Breast epithelium (tissue), 4 donors: ENCODE results near the gene CSMD2. TPM values are rescaled to one million over a fixed set of nuclear protein-coding genes. Genes with fewer than 3 reads are reported as not detected.

ENCODE experiments used
- DNase-seq, 2 donors: peaks; one replicate each; pipeline ENCODE4 v3.0.0-alpha.2; 2019; ENCODE audit warnings: low spot score in 2 of 2
- H3K27ac ChIP-seq, 2 donors: fragments of 200-600 bp; sonication (generic) in 1 of 2; one replicate each; pipeline ENCODE4 v1.5.1; 2016 to 2019; ENCODE audit warnings: mild to moderate bottlenecking in 1 of 2
- H3K27me3 ChIP-seq, 2 donors: fragments of 200-600 bp; sonication (generic) in 1 of 2; one replicate each; pipeline versions ENCODE4 v1.5.1 to v1.6.0; 2017 to 2019; ENCODE audit warnings: control low read depth in 1 of 2, mild to moderate bottlenecking in 1 of 2
- H3K36me3 ChIP-seq: fragments of 200-600 bp; one replicate; pipeline ENCODE4 v1.5.1; 2019
- H3K4me1 ChIP-seq, 2 donors: fragments of 200-600 bp; sonication (generic); one replicate each; pipeline ENCODE4 v1.5.1; 2016 to 2019; ENCODE audit warnings: control low read depth in 1 of 2
- H3K4me3 ChIP-seq, 3 donors: fragments of 200-600 bp; sonication (generic); 1 replicate in 2 of 3; 2 replicates in 1 of 3; pipeline ENCODE4 v1.5.1; 2016 to 2019; ENCODE audit warnings: mild to moderate bottlenecking in 3 of 3, moderate library complexity in 2 of 3
- H3K9me3 ChIP-seq, 2 donors: fragments of 200-600 bp; sonication (generic) in 1 of 2; one replicate each; pipeline ENCODE4 v1.5.1; 2016 to 2019; ENCODE audit warnings: control low read depth in 1 of 2
- POLR2A ChIP-seq: fragments of 450-650 bp; IDR thresholded peaks from one replicate; pipeline ENCODE4 v1.6.1; 2016; ENCODE audit warnings: antibody characterized with exemption, mild to moderate bottlenecking, moderate library complexity
- POLR2AphosphoS5 ChIP-seq, 3 donors: sonication (generic); formaldehyde crosslinking; IDR thresholded peaks; one replicate each; pipeline ENCODE4 v1.6.1; 2017; ENCODE audit warnings: antibody characterized with exemption in 3 of 3
- intact Hi-C: fragments of 100-400 bp; cut with DNase I; formaldehyde crosslinking; loops from one replicate; pipeline ENCODE4 v1.15.1; 2023; ENCODE audit warnings: low total_unique reads
- total RNA-seq, 3 donors: library from RNA; depleted of rRNA; stranded (reverse); fragments of >200 nt; gene quantifications; one replicate each; pipeline ENCODE4 v1.1.0, GENCODE V29; 2016
- TF ChIP-seq, protein P1 (sequence below), 3 donors: fragments of 450-650 bp; IDR thresholded peaks; one replicate each; pipeline ENCODE4 v1.5.1; 2016 to 2017; ENCODE audit warnings: antibody characterized with exemption in 3 of 3, mild to moderate bottlenecking in 3 of 3, moderate library complexity in 3 of 3

Gene CSMD2
- total RNA-seq, 3 donors from 2014 or later = 0.33 to 2.6 (median 0.44) TPM

DNA sequence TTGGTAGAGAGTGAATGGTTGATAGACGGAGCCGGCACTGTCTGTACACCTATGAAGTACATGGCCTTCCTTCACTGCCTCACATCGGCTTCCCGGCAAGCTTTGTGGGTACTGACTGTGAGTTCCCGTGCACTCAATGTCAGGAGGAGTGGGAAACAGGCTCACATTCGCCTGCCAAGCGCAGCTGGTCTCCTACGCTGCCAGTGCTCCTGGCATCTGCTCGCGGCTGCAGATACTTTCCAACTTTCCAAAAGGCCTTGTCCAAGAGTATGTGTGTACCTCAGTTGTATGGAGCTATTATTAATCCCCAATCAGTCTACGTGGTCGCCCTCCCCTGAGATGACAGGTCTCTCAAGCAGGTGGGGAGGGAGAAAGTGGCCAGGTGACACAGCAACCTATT, 511.8 kb downstream of the CSMD2 start:
- no peaks in the 10 kb centered on the region for H3K27me3 ChIP-seq
- no peaks in the 10 kb centered on the region for H3K36me3 ChIP-seq
- H3K4me1 ChIP-seq = no peaks in the 10 kb centered on the region
- intact Hi-C loops = no loop called here
- TF ChIP-seq POLR2AphosphoS5 (IDR thresholded peaks at IDR 0.05) (no peak), POLR2A (no peak)
- DNase-seq = no peak
- no peak overlapping the region for H3K4me3 ChIP-seq
- no peak overlapping the region for H3K27ac ChIP-seq
- H3K9me3 ChIP-seq = no peaks in the 10 kb centered on the region

DNA sequence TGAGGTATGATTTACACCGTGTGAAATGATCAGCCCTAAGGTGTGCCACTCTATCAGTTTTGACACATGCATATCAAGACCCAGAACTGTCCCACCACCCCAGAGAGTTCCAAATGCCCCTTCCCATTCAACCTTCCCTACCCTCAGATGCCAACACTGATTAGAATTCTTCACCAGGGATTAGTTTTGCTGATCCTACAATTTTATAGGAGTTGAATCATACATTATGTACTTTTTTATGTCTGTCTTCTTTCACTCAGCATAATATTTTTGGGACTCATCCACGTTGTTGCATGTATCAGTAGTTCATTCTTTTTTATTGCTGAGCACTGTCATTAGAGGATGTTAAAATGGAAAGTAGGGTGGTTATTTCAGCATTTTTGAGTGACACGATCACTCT, 514.3 kb downstream of the CSMD2 start:
- no peaks in the 10 kb centered on the region for H3K36me3 ChIP-seq
- TF ChIP-seq POLR2AphosphoS5 (IDR thresholded peaks at IDR 0.05) (no peak), POLR2A (no peak)
- TF ChIP-seq, protein P1, sequence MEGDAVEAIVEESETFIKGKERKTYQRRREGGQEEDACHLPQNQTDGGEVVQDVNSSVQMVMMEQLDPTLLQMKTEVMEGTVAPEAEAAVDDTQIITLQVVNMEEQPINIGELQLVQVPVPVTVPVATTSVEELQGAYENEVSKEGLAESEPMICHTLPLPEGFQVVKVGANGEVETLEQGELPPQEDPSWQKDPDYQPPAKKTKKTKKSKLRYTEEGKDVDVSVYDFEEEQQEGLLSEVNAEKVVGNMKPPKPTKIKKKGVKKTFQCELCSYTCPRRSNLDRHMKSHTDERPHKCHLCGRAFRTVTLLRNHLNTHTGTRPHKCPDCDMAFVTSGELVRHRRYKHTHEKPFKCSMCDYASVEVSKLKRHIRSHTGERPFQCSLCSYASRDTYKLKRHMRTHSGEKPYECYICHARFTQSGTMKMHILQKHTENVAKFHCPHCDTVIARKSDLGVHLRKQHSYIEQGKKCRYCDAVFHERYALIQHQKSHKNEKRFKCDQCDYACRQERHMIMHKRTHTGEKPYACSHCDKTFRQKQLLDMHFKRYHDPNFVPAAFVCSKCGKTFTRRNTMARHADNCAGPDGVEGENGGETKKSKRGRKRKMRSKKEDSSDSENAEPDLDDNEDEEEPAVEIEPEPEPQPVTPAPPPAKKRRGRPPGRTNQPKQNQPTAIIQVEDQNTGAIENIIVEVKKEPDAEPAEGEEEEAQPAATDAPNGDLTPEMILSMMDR (IDR thresholded peaks at IDR 0.05) = no peak
- intact Hi-C loops = no loop called here
- no peak for DNase-seq
- no peaks in the 10 kb centered on the region for H3K9me3 ChIP-seq
- no peaks in the 10 kb centered on the region for H3K27me3 ChIP-seq
- H3K27ac ChIP-seq = no peak overlapping the region
- no peak overlapping the region for H3K4me3 ChIP-seq
- no peaks in the 10 kb centered on the region for H3K4me1 ChIP-seq

DNA sequence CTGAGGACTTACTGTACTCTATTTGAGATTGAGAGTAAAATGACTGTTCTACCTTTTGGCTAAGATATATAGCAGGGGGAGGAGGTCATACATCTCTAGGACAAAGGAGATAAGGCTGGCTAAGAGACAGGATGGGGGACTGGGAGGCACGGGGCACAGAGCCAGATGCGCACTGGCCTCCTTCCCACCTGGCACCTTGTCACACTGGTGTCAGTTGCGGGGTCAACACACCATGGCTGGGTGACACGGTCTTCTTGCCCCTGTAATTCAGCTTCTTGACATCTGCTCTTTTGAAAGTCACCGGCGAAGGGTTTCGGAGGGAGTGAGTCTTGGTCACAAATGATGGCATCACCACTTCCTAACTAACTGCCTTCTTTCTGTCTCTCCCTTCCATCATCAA, 515.3 kb downstream of the CSMD2 start:
- no peak for TF ChIP-seq POLR2AphosphoS5 (IDR thresholded peaks at IDR 0.05)
- TF ChIP-seq, protein P1 (IDR thresholded peaks at IDR 0.05) = no peak
- no peak for TF ChIP-seq POLR2A
- DNase-seq = no peak

DNA sequence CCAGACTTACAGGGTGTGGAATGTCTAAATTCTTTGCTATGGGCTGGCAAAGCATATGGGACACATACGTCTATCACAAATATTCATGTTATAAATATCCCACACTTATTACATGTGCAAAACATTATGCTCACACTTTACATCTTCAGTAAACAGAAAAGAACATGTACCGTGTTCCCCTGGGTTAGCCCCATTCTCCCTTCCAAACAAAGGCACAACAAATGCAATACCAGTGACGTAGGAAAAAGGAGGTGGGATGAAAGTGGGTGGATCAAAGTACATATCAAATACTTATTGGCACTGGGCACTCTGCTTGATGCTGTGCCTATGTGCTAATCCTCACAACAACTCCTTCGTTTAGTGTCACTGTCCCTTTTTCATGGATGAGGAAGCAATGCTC, 521.8 kb downstream of the CSMD2 start:
- no peak overlapping the region for H3K4me3 ChIP-seq
- intact Hi-C loops = no loop called here
- H3K4me1 ChIP-seq = no peaks in the 10 kb centered on the region
- no peaks in the 10 kb centered on the region for H3K9me3 ChIP-seq
- no peak for DNase-seq
- no peak overlapping the region for H3K27ac ChIP-seq
- no peaks in the 10 kb centered on the region for H3K27me3 ChIP-seq
- TF ChIP-seq POLR2AphosphoS5 (IDR thresholded peaks at IDR 0.05) (no peak), POLR2A (no peak)
- TF ChIP-seq, protein P1 (IDR thresholded peaks at IDR 0.05) = no peak
- no peaks in the 10 kb centered on the region for H3K36me3 ChIP-seq

More for the DNA sequence above, 515.3 kb downstream of the CSMD2 start:
- intact Hi-C loops = no loop called here
- H3K36me3 ChIP-seq = no peaks in the 10 kb centered on the region
- no peaks in the 10 kb centered on the region for H3K4me1 ChIP-seq
- no peak overlapping the region for H3K4me3 ChIP-seq
- no peaks in the 10 kb centered on the region for H3K9me3 ChIP-seq
- H3K27me3 ChIP-seq = no peaks in the 10 kb centered on the region
- H3K27ac ChIP-seq = no peak overlapping the region

DNA sequence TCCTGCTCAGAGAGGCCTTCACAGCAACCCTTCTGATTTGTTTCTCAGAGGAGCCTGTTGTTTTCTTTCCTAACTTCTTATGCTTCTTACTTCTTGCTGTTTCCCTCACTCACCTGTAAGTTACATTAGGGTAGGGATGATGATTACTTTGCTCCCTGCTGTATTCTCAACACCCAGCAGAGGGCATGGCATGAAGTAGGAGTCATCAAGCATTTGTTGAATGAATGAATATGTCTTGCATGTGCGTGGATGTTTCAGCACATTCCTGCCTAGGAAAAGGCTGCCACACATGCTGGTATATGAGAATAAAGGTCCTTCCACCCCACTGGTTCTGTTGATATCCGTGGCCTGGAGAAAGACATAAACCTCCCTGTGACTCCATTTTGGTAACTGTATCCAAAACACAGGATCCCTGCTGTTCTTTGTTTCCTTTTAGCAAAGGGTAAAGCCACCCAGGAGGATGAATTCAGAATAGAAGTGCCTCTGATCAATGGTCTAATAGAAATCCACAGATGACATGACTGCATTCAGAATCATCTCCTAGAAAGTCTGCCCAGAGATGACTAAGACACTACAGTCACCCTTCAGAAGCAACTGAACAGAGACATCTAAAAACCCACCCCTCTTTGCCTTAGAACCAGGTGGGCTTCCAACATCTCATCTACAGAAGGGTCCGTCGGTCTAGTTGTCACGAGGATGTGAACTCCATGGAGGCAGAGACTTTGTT, 523.8 kb downstream of the CSMD2 start:
- no peak for DNase-seq
- Histone ChIP-seq H3K27me3 (no peaks in the 10 kb centered on the region), H3K36me3 (no peaks in the 10 kb centered on the region), H3K4me3 (no peak overlapping the region), H3K27ac (no peak overlapping the region), H3K9me3 (no peaks in the 10 kb centered on the region), H3K4me1 (no peaks in the 10 kb centered on the region)
- no peak for TF ChIP-seq POLR2A
- no peak for TF ChIP-seq POLR2AphosphoS5 (IDR thresholded peaks at IDR 0.05)
- TF ChIP-seq, protein P1 (IDR thresholded peaks at IDR 0.05) = no peak
- intact Hi-C loops = no loop called here
